ENCODE data around the gene SKIC8.
A peak's percentile ranks its signal among the peaks of the same experiment; 100 is the strongest.

SKIC8 gene

GRCh38 chr15:78316283-78317083 lies 17.1 kb upstream of the SKIC8 start:
- TF ChIP-seq CTCF (IDR thresholded peaks at IDR 0.05; ENCODE audit: low read depth, low read length), result no peak
- DNase-seq (ENCODE audit: low read depth in 2 of 2), result no peak
- no peak overlapping the region for H3K4me3 ChIP-seq (replicated peaks in 1 of 2; ENCODE audit: low read depth in 2 of 2, low read length in 2 of 2)

GRCh38 chr15:78315686-78316282 lies 16.4 kb upstream of the SKIC8 start:
- TF ChIP-seq CTCF (IDR thresholded peaks at IDR 0.05; ENCODE audit: low read depth, low read length), result peak; percentile 29
- DNase-seq (ENCODE audit: low read depth in 2 of 2), result peak in 1 of 2 donors; percentile 6
- no peak overlapping the region for H3K4me3 ChIP-seq (replicated peaks in 1 of 2; ENCODE audit: low read depth in 2 of 2, low read length in 2 of 2)

- no peak overlapping the region for H3K4me3 ChIP-seq (replicated peaks in 1 of 2; ENCODE audit: low read depth in 2 of 2, low read length in 2 of 2)
- DNase-seq (ENCODE audit: low read depth in 2 of 2), result no peak
- TF ChIP-seq CTCF (IDR thresholded peaks at IDR 0.05; ENCODE audit: low read depth, low read length), result no peak
Observed at GRCh38 chr15:78314181-78314581, 14.8 kb upstream of the SKIC8 start.

DNA sequence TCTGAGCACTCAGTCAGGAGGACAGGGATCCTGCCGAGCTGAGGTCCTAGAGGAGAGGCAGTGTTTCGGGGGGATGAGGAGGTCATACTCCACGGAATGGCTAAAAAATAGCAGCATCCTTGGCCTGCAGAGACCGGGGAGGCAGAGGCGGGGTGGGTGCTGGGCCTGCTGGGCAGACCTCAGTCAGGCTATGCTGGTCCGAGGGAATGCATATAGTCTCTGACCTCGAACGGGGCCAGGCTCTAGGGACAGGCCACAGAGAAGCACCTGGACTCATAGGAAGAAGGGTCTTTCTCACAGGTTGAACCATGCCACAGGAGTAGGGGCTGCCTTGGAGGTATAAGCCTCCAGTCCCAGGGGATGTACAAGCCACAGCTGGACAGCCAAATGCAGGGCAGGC lies 14.0 kb upstream of the SKIC8 start:
- no peak overlapping the region for H3K4me3 ChIP-seq (replicated peaks in 1 of 2; ENCODE audit: low read depth in 2 of 2, low read length in 2 of 2)
- no peak for TF ChIP-seq CTCF (IDR thresholded peaks at IDR 0.05; ENCODE audit: low read depth, low read length)
- DNase-seq (ENCODE audit: low read depth in 2 of 2), result no peak

- DNase-seq (ENCODE audit: low read depth in 2 of 2), result no peak
- H3K4me3 ChIP-seq (replicated peaks in 1 of 2; ENCODE audit: low read depth in 2 of 2, low read length in 2 of 2), result no peak overlapping the region
- no peak for TF ChIP-seq CTCF (IDR thresholded peaks at IDR 0.05; ENCODE audit: low read depth, low read length)
Observed at GRCh38 chr15:78312957-78313356, 13.5 kb upstream of the SKIC8 start.

- H3K4me3 ChIP-seq (replicated peaks in 1 of 2; ENCODE audit: low read depth in 2 of 2, low read length in 2 of 2), result no peak overlapping the region
- TF ChIP-seq CTCF (IDR thresholded peaks at IDR 0.05; ENCODE audit: low read depth, low read length), result no peak
- DNase-seq (ENCODE audit: low read depth in 2 of 2), result no peak
Observed at GRCh38 chr15:78312536-78312935, 13.1 kb upstream of the SKIC8 start.
